A673 (cell line): ENCODE data around the gene ZNF23.

Experiments used
- EZH2 ChIP-seq: fragments of 200-600 bp; sonication (generic); IDR thresholded peaks from 2 replicates; pipeline ENCODE4 v1.6.1; 2017; ENCODE audit warnings: borderline replicate concordance, low read depth, mild to moderate bottlenecking, mixed read lengths, antibody characterized with exemption, low read length; ENCODE audit not compliant: poor library complexity, severe bottlenecking
- TF ChIP-seq, protein P1 (sequence below): fragments of 300-800, 200-600 bp; sonication (generic); conservative IDR thresholded peaks from 2 replicates; pipeline ENCODE4 v1.5.1; 2017; ENCODE audit warnings: low read depth, mild to moderate bottlenecking, antibody characterized with exemption, low read length, moderate library complexity, mixed read lengths

DNA sequence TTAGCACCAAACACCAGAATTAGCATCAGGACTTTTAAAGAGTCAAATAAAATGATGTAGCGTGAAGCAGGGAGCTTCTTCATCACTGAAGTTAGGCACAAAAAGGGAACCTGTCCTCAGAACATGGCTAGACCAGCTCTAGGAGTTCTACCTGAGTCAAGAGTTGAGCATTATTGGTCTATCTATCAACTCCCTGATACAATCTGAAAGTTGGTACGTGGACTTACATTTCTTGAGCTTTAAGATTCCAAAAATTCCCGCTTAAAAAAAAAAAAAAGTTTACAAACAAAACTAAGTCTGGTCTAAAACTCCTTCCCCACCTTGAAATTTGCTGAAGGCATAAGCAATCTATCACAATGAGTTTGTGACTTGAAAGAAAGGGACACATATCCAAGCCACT lies 32.5 kb downstream of the ZNF23 start:
- TF ChIP-seq, protein P1, sequence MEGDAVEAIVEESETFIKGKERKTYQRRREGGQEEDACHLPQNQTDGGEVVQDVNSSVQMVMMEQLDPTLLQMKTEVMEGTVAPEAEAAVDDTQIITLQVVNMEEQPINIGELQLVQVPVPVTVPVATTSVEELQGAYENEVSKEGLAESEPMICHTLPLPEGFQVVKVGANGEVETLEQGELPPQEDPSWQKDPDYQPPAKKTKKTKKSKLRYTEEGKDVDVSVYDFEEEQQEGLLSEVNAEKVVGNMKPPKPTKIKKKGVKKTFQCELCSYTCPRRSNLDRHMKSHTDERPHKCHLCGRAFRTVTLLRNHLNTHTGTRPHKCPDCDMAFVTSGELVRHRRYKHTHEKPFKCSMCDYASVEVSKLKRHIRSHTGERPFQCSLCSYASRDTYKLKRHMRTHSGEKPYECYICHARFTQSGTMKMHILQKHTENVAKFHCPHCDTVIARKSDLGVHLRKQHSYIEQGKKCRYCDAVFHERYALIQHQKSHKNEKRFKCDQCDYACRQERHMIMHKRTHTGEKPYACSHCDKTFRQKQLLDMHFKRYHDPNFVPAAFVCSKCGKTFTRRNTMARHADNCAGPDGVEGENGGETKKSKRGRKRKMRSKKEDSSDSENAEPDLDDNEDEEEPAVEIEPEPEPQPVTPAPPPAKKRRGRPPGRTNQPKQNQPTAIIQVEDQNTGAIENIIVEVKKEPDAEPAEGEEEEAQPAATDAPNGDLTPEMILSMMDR = no peak
- TF ChIP-seq EZH2 = no peak
